Activated CD8-positive, alpha-beta T cell treated with anti-CD3 and anti-CD28 coated beads, Interleukin-2, amount 10 ng/mL, durations not matched to agents 7 days and 5 days (primary cell): ENCODE measurements around the gene OAS3. TPM values are rescaled to one million over a fixed set of nuclear protein-coding genes. Genes with fewer than 3 reads are reported as not detected.
"Not testable (repeated sequence)": the region's sequence is repeated elsewhere in the genome, so short reads cannot be mapped to it uniquely, and the experiment has no call there.

Source experiments
- ATAC-seq: fragments of 150-1000 bp; cut with Tn5 transposase; one replicate; pipeline ENCODE4 v1.10.0; 2021; ENCODE audit warnings: moderate library complexity
- CTCF ChIA-PET: fragments of 350-600 bp; sonication (Branson Sonifier 250); formaldehyde crosslinking; loops from one replicate; lab custom pipeline; 2021; ENCODE audit warnings: antibody characterized with exemption; lab: Charles Lee
- POLR2A ChIA-PET: fragments of 350-600 bp; sonication (Branson Sonifier 250); formaldehyde crosslinking; loops from one replicate; lab custom pipeline; 2021; ENCODE audit warnings: antibody characterized with exemption; lab: Charles Lee
- DNase-seq: peaks from one replicate; pipeline ENCODE4 v3.0.0-alpha.2; 2020
- H3K27ac Mint-ChIP-seq: one replicate; pipeline ENCODE4 v1.8.0; 2021; ENCODE audit warnings: mild to moderate bottlenecking, mixed read lengths
- H3K27me3 Mint-ChIP-seq: one replicate; pipeline ENCODE4 v1.8.0; 2021; ENCODE audit warnings: low read depth, mixed read lengths
- H3K36me3 Mint-ChIP-seq: one replicate; pipeline ENCODE4 v1.8.0; 2021; ENCODE audit warnings: low read depth, mixed read lengths
- H3K4me1 Mint-ChIP-seq: one replicate; pipeline ENCODE4 v1.8.0; 2021; ENCODE audit warnings: low read depth, mixed read lengths
- H3K4me3 Mint-ChIP-seq: one replicate; pipeline ENCODE4 v1.8.0; 2021; ENCODE audit warnings: mild to moderate bottlenecking, mixed read lengths
- H3K9me3 Mint-ChIP-seq: one replicate; pipeline ENCODE4 v1.8.0; 2022; ENCODE audit warnings: mixed read lengths; ENCODE audit not compliant: insufficient read depth
- total RNA-seq, 2 experiments: library from RNA; stranded (reverse); gene quantifications; one replicate each; pipeline ENCODE4 v1.2.3, GENCODE V29; 2021

Gene OAS3
- total RNA-seq, 2 experiments from 2014 or later: 199 to 202 TPM

- peaks cover 68% of the 10 kb centered on the region for H3K4me1 Mint-ChIP-seq
- H3K27me3 Mint-ChIP-seq: no peaks in the 10 kb centered on the region
- peak; percentile 88 for ATAC-seq
- DNase-seq: peak; percentile 74
- peak within 1 kb of the TSS; percentile 95 for H3K27ac Mint-ChIP-seq
- H3K36me3 Mint-ChIP-seq: peaks cover 51% of the 10 kb centered on the region
- POLR2A ChIA-PET: interaction anchor here (0.6 to 7.4 kb wide), 12 partner anchors 9 to 280 kb away, joined by 3 to 104 read pairs (median 4); partner anchors contain the start of genes OAS2 and OAS3
- CTCF ChIA-PET: interaction anchor here (0.5 to 3.3 kb wide), 14 partner anchors 9 to 246 kb away, joined by 3 to 20 read pairs (median 4); partner anchors contain the start of genes OAS2 and OAS3
- H3K4me3 Mint-ChIP-seq: peak within 1 kb of the TSS; percentile 95
- H3K9me3 Mint-ChIP-seq: peaks cover 3% of the 10 kb centered on the region
Observed at GRCh38 chr12:112906712-112907414, 31.4 kb upstream of the OAS3 start, which contains the start of gene OAS1. Gene OAS1, plus strand, starts transcription at chr12:112906962. Its CDS starts 78 bp downstream, at chr12:112907040.

GRCh38 chr12:112907415-112908157 lies 30.7 kb upstream of the OAS3 start:
- DNase-seq: peak; percentile 27
- ChIA-PET CTCF (interaction anchor here (0.8 to 3.3 kb wide), 13 partner anchors 9 to 245 kb away, joined by 3 to 20 read pairs (median 4); partner anchors contain the start of genes OAS2 and OAS3), POLR2A (interaction anchor here (0.9 to 7.4 kb wide), 9 partner anchors 10 to 279 kb away, joined by 3 to 104 read pairs (median 8); partner anchors contain the start of genes OAS2 and OAS3)
- Mint-ChIP-seq H3K27me3 (no peaks in the 10 kb centered on the region), H3K4me1 (peaks cover 62% of the 10 kb centered on the region), H3K36me3 (peaks cover 58% of the 10 kb centered on the region), H3K9me3 (peaks cover 9% of the 10 kb centered on the region), H3K27ac (peak overlapping the region; percentile 95), H3K4me3 (peak overlapping the region; percentile 95)
- peak; percentile 27 for ATAC-seq

- POLR2A ChIA-PET: interaction anchor here (3.1 to 7.4 kb wide), 3 partner anchors 9 to 70 kb away, joined by 15 to 104 read pairs (median 74); partner anchors contain the start of genes OAS2 and OAS3
- no peak for DNase-seq
- Mint-ChIP-seq H3K4me3 (peak overlapping the region; percentile 95), H3K27ac (peak overlapping the region; percentile 95), H3K4me1 (peaks cover 62% of the 10 kb centered on the region), H3K36me3 (peaks cover 68% of the 10 kb centered on the region), H3K9me3 (peaks cover 19% of the 10 kb centered on the region), H3K27me3 (no peaks in the 10 kb centered on the region)
- CTCF ChIA-PET: interaction anchor here (0.8 to 2.0 kb wide), 2 partner anchors 16 to 85 kb away, joined by 4 to 9 read pairs; no protein-coding TSS in a partner anchor
- ATAC-seq: no peak
Observed at GRCh38 chr12:112908548-112908947, 29.7 kb upstream of the OAS3 start.

- Mint-ChIP-seq H3K36me3 (peaks cover 79% of the 10 kb centered on the region), H3K9me3 (peaks cover 25% of the 10 kb centered on the region), H3K27ac (peak overlapping the region; percentile 95), H3K27me3 (no peaks in the 10 kb centered on the region), H3K4me1 (peaks cover 58% of the 10 kb centered on the region), H3K4me3 (peak overlapping the region; percentile 95)
- CTCF ChIA-PET: interaction anchor here (1.9 kb wide), 1 partner anchor 9 kb away, joined by 10 read pairs; no protein-coding TSS in a partner anchor
- DNase-seq (no peak), ATAC-seq (no peak)
- POLR2A ChIA-PET: interaction anchor here (1.3 to 6.6 kb wide), 2 partner anchors 29 to 69 kb away, joined by 3 to 104 read pairs; partner anchors contain the start of genes OAS2 and OAS3
Observed at GRCh38 chr12:112909693-112910092, 28.6 kb upstream of the OAS3 start.

GRCh38 chr12:112913038-112913688 lies 25.1 kb upstream of the OAS3 start:
- POLR2A ChIA-PET: no interaction called here
- ATAC-seq: no peak
- Mint-ChIP-seq H3K4me1 (peaks cover 56% of the 10 kb centered on the region), H3K4me3 (no peak overlapping the region), H3K27ac (no peak overlapping the region), H3K9me3 (peaks cover 25% of the 10 kb centered on the region), H3K27me3 (no peaks in the 10 kb centered on the region), H3K36me3 (peaks cover 97% of the 10 kb centered on the region)
- CTCF ChIA-PET: no interaction called here
- no peak for DNase-seq

GRCh38 chr12:112913888-112914287 lies 24.4 kb upstream of the OAS3 start:
- DNase-seq, CTCF ChIA-PET, H3K4me3 Mint-ChIP-seq, POLR2A ChIA-PET, H3K27ac Mint-ChIP-seq, H3K27me3 Mint-ChIP-seq, ATAC-seq: not testable (repeated sequence)
- Mint-ChIP-seq H3K9me3 (peaks cover 25% of the 10 kb centered on the region), H3K36me3 (peaks cover 97% of the 10 kb centered on the region), H3K4me1 (peaks cover 49% of the 10 kb centered on the region)

- H3K4me3 Mint-ChIP-seq: no peak overlapping the region
- peaks cover 96% of the 10 kb centered on the region for H3K36me3 Mint-ChIP-seq
- DNase-seq (no peak), ATAC-seq (no peak)
- H3K27me3 Mint-ChIP-seq: no peaks in the 10 kb centered on the region
- H3K27ac Mint-ChIP-seq: no peak overlapping the region
- peaks cover 25% of the 10 kb centered on the region for H3K9me3 Mint-ChIP-seq
- H3K4me1 Mint-ChIP-seq: peaks cover 29% of the 10 kb centered on the region
- ChIA-PET CTCF (interaction anchor here (1.2 to 1.6 kb wide), 2 partner anchors 15 to 77 kb away, joined by 3 read pairs; no protein-coding TSS in a partner anchor), POLR2A (interaction anchor here (0.7 to 3.5 kb wide), 2 partner anchors 9 to 24 kb away, joined by 3 to 15 read pairs; partner anchors contain the start of gene OAS1)
Observed at GRCh38 chr12:112916270-112916669, 22.0 kb upstream of the OAS3 start.

GRCh38 chr12:112919121-112919520 lies 19.2 kb upstream of the OAS3 start:
- no peak for ATAC-seq
- DNase-seq: no peak
- Mint-ChIP-seq H3K9me3 (peaks cover 4% of the 10 kb centered on the region), H3K4me1 (peaks cover 16% of the 10 kb centered on the region), H3K36me3 (peaks cover 93% of the 10 kb centered on the region), H3K27ac (no peak overlapping the region), H3K4me3 (no peak overlapping the region), H3K27me3 (no peaks in the 10 kb centered on the region)
- POLR2A ChIA-PET: interaction anchor here (3.5 kb wide), 1 partner anchor 12 kb away, joined by 15 read pairs; the partner anchor contains the start of gene OAS1
- CTCF ChIA-PET: no interaction called here

- DNase-seq (no peak), ATAC-seq (no peak)
- H3K36me3 Mint-ChIP-seq: peaks cover 84% of the 10 kb centered on the region
- no peak overlapping the region for H3K4me3 Mint-ChIP-seq
- H3K4me1 Mint-ChIP-seq: peaks cover 5% of the 10 kb centered on the region
- peak overlapping the region; percentile 28 for H3K27ac Mint-ChIP-seq
- ChIA-PET POLR2A (interaction anchor here (1.1 to 1.8 kb wide), 3 partner anchors 18 to 53 kb away, joined by 3 to 9 read pairs (median 4); partner anchors contain the start of genes OAS1 and OAS2), CTCF (interaction anchor here (2.6 kb wide), 1 partner anchor 17 kb away, joined by 9 read pairs; no protein-coding TSS in a partner anchor)
- H3K27me3 Mint-ChIP-seq: no peaks in the 10 kb centered on the region
- peaks cover 7% of the 10 kb centered on the region for H3K9me3 Mint-ChIP-seq
Observed at GRCh38 chr12:112924986-112925385, 13.3 kb upstream of the OAS3 start.

- H3K27ac Mint-ChIP-seq, H3K27me3 Mint-ChIP-seq, H3K9me3 Mint-ChIP-seq, H3K4me3 Mint-ChIP-seq, CTCF ChIA-PET, DNase-seq, ATAC-seq, POLR2A ChIA-PET, H3K4me1 Mint-ChIP-seq: not testable (repeated sequence)
- peaks cover 79% of the 10 kb centered on the region for H3K36me3 Mint-ChIP-seq
Observed at GRCh38 chr12:112926416-112927033, 11.7 kb upstream of the OAS3 start.
